Thoracic aorta (tissue), 2 donors: ENCODE results near the gene SEMA3B. TPM values are rescaled to one million over a fixed set of nuclear protein-coding genes. Genes with fewer than 3 reads are reported as not detected.
A peak's percentile ranks its signal among the peaks of the same experiment; 100 is the strongest.

ENCODE experiments used
- ATAC-seq: fragments of 150-250 bp; one replicate; pipeline ENCODE4 v1.8.0; 2017; ENCODE audit warnings: low read depth; ENCODE audit not compliant: insufficient number of reproducible peaks, low FRiP score
- DNase-seq: peaks from one replicate; pipeline ENCODE4 v3.0.0-alpha.2; 2020; ENCODE audit warnings: low spot score
- H3K27ac ChIP-seq, 2 donors: fragments of 200-600 bp; sonication (generic); 1 replicate in 1 of 2; 2 replicates in 1 of 2; pipeline ENCODE4 v1.5.1; 2016; ENCODE audit warnings: mild to moderate bottlenecking in 2 of 2, moderate library complexity in 2 of 2
- H3K27me3 ChIP-seq: fragments of 200-600 bp; sonication (generic); replicated peaks from 2 replicates; pipeline ENCODE4 v1.6.0; 2016; ENCODE audit warnings: mild to moderate bottlenecking; ENCODE audit not compliant: insufficient read depth
- H3K36me3 ChIP-seq: fragments of 200-600 bp; sonication (generic); one replicate; pipeline ENCODE4 v1.5.1; 2016
- H3K4me1 ChIP-seq, 2 donors: fragments of 200-600 bp; sonication (generic); 1 replicate in 1 of 2; 2 replicates in 1 of 2; pipeline versions ENCODE4 v1.5.1 to v1.6.0; 2016; ENCODE audit warnings: low read depth in 2 of 2, mild to moderate bottlenecking in 1 of 2; ENCODE audit not compliant: control insufficient read depth in 1 of 2
- H3K4me3 ChIP-seq: fragments of 200-600 bp; sonication (generic); 2 replicates; pipeline ENCODE4 v1.5.1; 2016; ENCODE audit warnings: mild to moderate bottlenecking
- H3K9me3 ChIP-seq: fragments of 200-600 bp; sonication (generic); 2 replicates; pipeline ENCODE4 v1.5.1; 2016
- CTCF ChIP-seq: fragments of 200-600 bp; sonication (generic); IDR thresholded peaks from one replicate; pipeline ENCODE4 v1.5.1; 2019; ENCODE audit warnings: antibody characterized with exemption
- total RNA-seq, 2 donors: library from RNA; depleted of rRNA; stranded (reverse); fragments of >200 nt; gene quantifications; one replicate each; pipeline versions ENCODE4 v1.1.0 to v1.2.3, GENCODE V29; 2016

Gene SEMA3B
- total RNA-seq, 2 donors from 2014 or later = 53.6 to 57.2 TPM

- no peaks in the 10 kb centered on the region for H3K36me3 ChIP-seq
- DNase-seq = peak; percentile 66
- TF ChIP-seq CTCF = no peak
- no peaks in the 10 kb centered on the region for H3K9me3 ChIP-seq
- peaks cover 39 to 56% of the 10 kb centered on the region in 2 donors for H3K4me1 ChIP-seq
- no peaks in the 10 kb centered on the region for H3K27me3 ChIP-seq
- peak overlapping the region; percentile 94 to 96 for H3K27ac ChIP-seq
- ATAC-seq = peak; percentile 33
- H3K4me3 ChIP-seq = peak overlapping the region; percentile 81
These were observed 31.0 kb upstream of the SEMA3B start for GRCh38 chr3:50237754-50238548.

GRCh38 chr3:50238549-50239026 lies 30.4 kb upstream of the SEMA3B start:
- H3K9me3 ChIP-seq = no peaks in the 10 kb centered on the region
- TF ChIP-seq CTCF = no peak
- peak overlapping the region; percentile 81 for H3K4me3 ChIP-seq
- peaks cover 46 to 62% of the 10 kb centered on the region in 2 donors for H3K4me1 ChIP-seq
- no peaks in the 10 kb centered on the region for H3K36me3 ChIP-seq
- no peaks in the 10 kb centered on the region for H3K27me3 ChIP-seq
- no peak for DNase-seq
- peak; percentile 37 for ATAC-seq
- H3K27ac ChIP-seq = peak overlapping the region; percentile 94 to 96

- Histone ChIP-seq H3K9me3 (no peaks in the 10 kb centered on the region), H3K27me3 (no peaks in the 10 kb centered on the region), H3K4me3 (no peak overlapping the region), H3K4me1 (peaks cover 54 to 73% of the 10 kb centered on the region in 2 donors), H3K36me3 (no peaks in the 10 kb centered on the region), H3K27ac (peak overlapping the region; percentile 94 to 96)
- no peak for DNase-seq
- ATAC-seq = no peak
- no peak for TF ChIP-seq CTCF
These were observed 29.3 kb upstream of the SEMA3B start for GRCh38 chr3:50239649-50240048.

- no peaks in the 10 kb centered on the region for H3K36me3 ChIP-seq
- no peak overlapping the region for H3K4me3 ChIP-seq
- ATAC-seq (no peak), DNase-seq (no peak)
- no peaks in the 10 kb centered on the region for H3K27me3 ChIP-seq
- H3K4me1 ChIP-seq = peaks cover 66 to 81% of the 10 kb centered on the region in 2 donors
- TF ChIP-seq CTCF = no peak
- H3K9me3 ChIP-seq = no peaks in the 10 kb centered on the region
- H3K27ac ChIP-seq = peak overlapping the region; percentile 33 to 89
These were observed 27.8 kb upstream of the SEMA3B start for GRCh38 chr3:50241163-50241562.

GRCh38 chr3:50241713-50242380 lies 27.1 kb upstream of the SEMA3B start:
- DNase-seq = no peak
- Histone ChIP-seq H3K4me3 (peak overlapping the region; percentile 44), H3K27me3 (no peaks in the 10 kb centered on the region), H3K36me3 (no peaks in the 10 kb centered on the region), H3K27ac (peak overlapping the region; percentile 33 to 89), H3K9me3 (no peaks in the 10 kb centered on the region), H3K4me1 (peaks cover 73 to 88% of the 10 kb centered on the region in 2 donors)
- no peak for TF ChIP-seq CTCF
- ATAC-seq = no peak
